Vagina (tissue), 2 donors: ENCODE measurements around the gene SOX1. TPM values are rescaled to one million over a fixed set of nuclear protein-coding genes. Genes with fewer than 3 reads are reported as not detected.
A peak's percentile ranks its signal among the peaks of the same experiment; 100 is the strongest.

Source experiments
- DNase-seq, 2 donors: peaks; one replicate each; pipeline ENCODE4 v3.0.0-alpha.2; 2017; ENCODE audit errors: extremely low spot score in 2 of 2
- H3K27ac ChIP-seq: fragments of 200-600 bp; sonication (generic); one replicate; pipeline ENCODE4 v1.5.1; 2019
- H3K27me3 ChIP-seq: fragments of 200-600 bp; sonication (generic); one replicate; pipeline ENCODE4 v1.5.1; 2019
- H3K36me3 ChIP-seq, 2 donors: fragments of 200-600 bp; sonication (generic); one replicate each; pipeline ENCODE4 v1.5.1; 2017 to 2019
- H3K4me1 ChIP-seq: fragments of 200-600 bp; sonication (generic); one replicate; pipeline ENCODE4 v1.5.1; 2019
- H3K4me3 ChIP-seq, 2 donors: fragments of 200-600 bp; sonication (generic); 1 replicate in 1 of 2; 2 replicates in 1 of 2; pipeline ENCODE4 v1.5.1; 2016 to 2019
- H3K9me3 ChIP-seq: fragments of 200-600 bp; sonication (generic); one replicate; pipeline ENCODE4 v1.5.1; 2019
- POLR2A ChIP-seq, 2 donors: fragments of 450-650 bp; IDR thresholded peaks; one replicate each; pipeline ENCODE4 v1.6.1; 2017; ENCODE audit warnings: antibody characterized with exemption in 2 of 2, mild to moderate bottlenecking in 2 of 2, moderate library complexity in 2 of 2
- POLR2AphosphoS5 ChIP-seq, 2 donors: sonication (generic); formaldehyde crosslinking; IDR thresholded peaks; one replicate each; pipeline ENCODE4 v1.9.0; 2017; ENCODE audit warnings: antibody characterized with exemption in 2 of 2, mild to moderate bottlenecking in 2 of 2, low read depth in 1 of 2; ENCODE audit not compliant: insufficient read depth in 1 of 2
- intact Hi-C: fragments of 100-400 bp; cut with DNase I; formaldehyde crosslinking; loops from one replicate; pipeline ENCODE4 v1.15.1; 2023
- total RNA-seq: library from RNA; depleted of rRNA; stranded (reverse); fragments of >200 nt; gene quantifications from one replicate; pipeline ENCODE4 v1.2.3, GENCODE V29; 2016
- TF ChIP-seq, protein P1 (sequence below), 3 experiments: fragments of 450-650 bp in 2 of 3; fragments of 200-600 bp in 1 of 3; sonication (generic) in 1 of 3; IDR thresholded peaks; one replicate each; pipeline ENCODE4 v1.5.1; 2017 to 2019; ENCODE audit warnings: antibody characterized with exemption in 3 of 3, mild to moderate bottlenecking in 2 of 3, moderate library complexity in 2 of 3

SOX1 gene
- total RNA-seq, 1 donor from 2014 or later = not detected

DNA sequence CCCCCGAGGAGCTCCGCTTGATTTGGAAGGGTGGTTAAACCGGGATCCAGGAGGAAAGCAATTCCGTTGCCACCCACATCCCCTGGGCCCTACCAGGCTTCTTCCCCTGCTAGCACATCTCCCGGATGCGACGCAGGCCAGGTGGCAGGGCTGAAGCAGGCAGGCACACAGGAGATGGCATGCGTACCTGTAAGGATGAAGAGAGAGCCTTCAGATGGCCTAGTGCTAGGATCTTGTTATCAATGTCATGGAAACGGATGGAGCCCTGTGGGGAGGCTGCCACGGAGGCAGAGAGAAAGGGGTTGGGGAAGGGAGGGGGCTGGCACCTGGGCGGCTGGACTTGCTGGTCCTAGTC is 8.5 kb upstream of the SOX1 start:
- DNase-seq = no peak
- no peak overlapping the region for H3K27ac ChIP-seq
- no peak overlapping the region for H3K4me3 ChIP-seq
- intact Hi-C loops = no loop called here
- no peaks in the 10 kb centered on the region for H3K9me3 ChIP-seq
- TF ChIP-seq POLR2A (IDR thresholded peaks at IDR 0.05) (no peak), POLR2AphosphoS5 (IDR thresholded peaks at IDR 0.05; ENCODE audit: insufficient read depth in 1 of 2, low read depth in 1 of 2) (no peak)
- TF ChIP-seq, protein P1, sequence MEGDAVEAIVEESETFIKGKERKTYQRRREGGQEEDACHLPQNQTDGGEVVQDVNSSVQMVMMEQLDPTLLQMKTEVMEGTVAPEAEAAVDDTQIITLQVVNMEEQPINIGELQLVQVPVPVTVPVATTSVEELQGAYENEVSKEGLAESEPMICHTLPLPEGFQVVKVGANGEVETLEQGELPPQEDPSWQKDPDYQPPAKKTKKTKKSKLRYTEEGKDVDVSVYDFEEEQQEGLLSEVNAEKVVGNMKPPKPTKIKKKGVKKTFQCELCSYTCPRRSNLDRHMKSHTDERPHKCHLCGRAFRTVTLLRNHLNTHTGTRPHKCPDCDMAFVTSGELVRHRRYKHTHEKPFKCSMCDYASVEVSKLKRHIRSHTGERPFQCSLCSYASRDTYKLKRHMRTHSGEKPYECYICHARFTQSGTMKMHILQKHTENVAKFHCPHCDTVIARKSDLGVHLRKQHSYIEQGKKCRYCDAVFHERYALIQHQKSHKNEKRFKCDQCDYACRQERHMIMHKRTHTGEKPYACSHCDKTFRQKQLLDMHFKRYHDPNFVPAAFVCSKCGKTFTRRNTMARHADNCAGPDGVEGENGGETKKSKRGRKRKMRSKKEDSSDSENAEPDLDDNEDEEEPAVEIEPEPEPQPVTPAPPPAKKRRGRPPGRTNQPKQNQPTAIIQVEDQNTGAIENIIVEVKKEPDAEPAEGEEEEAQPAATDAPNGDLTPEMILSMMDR (IDR thresholded peaks at IDR 0.05) = no peak
- H3K27me3 ChIP-seq = peaks cover 18% of the 10 kb centered on the region
- H3K4me1 ChIP-seq = peaks cover 23% of the 10 kb centered on the region
- no peaks in the 10 kb centered on the region for H3K36me3 ChIP-seq

- DNase-seq = peak in 1 of 2 donors; percentile 42
- TF ChIP-seq POLR2A (IDR thresholded peaks at IDR 0.05) (no peak), POLR2AphosphoS5 (IDR thresholded peaks at IDR 0.05; ENCODE audit: insufficient read depth in 1 of 2, low read depth in 1 of 2) (no peak)
- TF ChIP-seq, protein P1 (IDR thresholded peaks at IDR 0.05) = no peak
- intact Hi-C loops = no loop called here
- H3K27me3 ChIP-seq = peaks cover 13% of the 10 kb centered on the region
- H3K27ac ChIP-seq = no peak overlapping the region
- no peak overlapping the region for H3K4me3 ChIP-seq
- H3K36me3 ChIP-seq = no peaks in the 10 kb centered on the region
- peaks cover 19% of the 10 kb centered on the region for H3K4me1 ChIP-seq
- H3K9me3 ChIP-seq = no peaks in the 10 kb centered on the region
Observed at GRCh38 chr13:112058941-112059340, 8.0 kb upstream of the SOX1 start.

DNA sequence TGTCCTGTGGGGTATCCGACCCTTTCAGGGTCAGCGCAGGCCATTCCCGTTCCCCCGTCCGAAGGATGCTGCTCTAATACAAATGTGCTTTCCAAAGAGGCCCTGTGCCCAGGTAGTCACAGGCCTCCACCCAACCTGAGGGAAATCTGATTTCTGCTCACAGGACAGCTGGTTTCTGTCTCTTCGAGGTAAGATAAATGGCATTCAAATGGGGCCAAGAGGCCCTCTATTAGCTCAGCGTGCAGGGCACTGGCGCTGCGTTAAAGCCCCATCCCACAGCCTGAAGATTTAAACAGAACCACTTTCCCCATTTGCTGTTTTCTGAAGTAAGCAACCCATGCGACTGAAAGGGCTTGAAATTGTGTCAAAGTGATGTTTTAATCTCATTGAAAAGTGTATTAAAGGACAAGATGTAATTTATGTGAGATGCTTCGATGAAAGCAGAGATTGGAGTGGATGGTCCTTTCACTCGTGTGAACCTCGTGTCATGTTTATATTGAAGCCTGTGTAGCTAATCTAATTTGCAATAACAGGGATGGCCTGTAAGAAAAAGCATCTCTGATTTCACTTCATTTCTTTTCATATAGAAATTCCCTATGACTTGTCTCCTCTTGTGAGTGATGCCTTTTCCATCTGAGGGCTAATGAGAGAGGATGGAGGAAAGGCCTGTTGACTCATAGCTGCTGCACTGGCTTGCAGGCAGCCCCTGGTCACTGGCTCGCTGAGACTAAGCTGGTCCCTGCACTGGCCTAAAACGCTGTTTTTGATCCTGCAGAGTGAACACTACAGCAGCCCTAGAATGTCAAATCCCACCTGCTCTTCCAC is 7.3 kb upstream of the SOX1 start:
- Histone ChIP-seq H3K27me3 (peaks cover 12% of the 10 kb centered on the region), H3K4me3 (no peak overlapping the region), H3K9me3 (no peaks in the 10 kb centered on the region), H3K36me3 (no peaks in the 10 kb centered on the region), H3K27ac (no peak overlapping the region), H3K4me1 (peaks cover 16% of the 10 kb centered on the region)
- peak in 1 of 2 donors; percentile 49 for DNase-seq
- intact Hi-C loops = no loop called here
- TF ChIP-seq POLR2AphosphoS5 (IDR thresholded peaks at IDR 0.05; ENCODE audit: insufficient read depth in 1 of 2, low read depth in 1 of 2) (no peak), POLR2A (IDR thresholded peaks at IDR 0.05) (no peak)
- TF ChIP-seq, protein P1 (IDR thresholded peaks at IDR 0.05) = no peak

- H3K36me3 ChIP-seq = no peaks in the 10 kb centered on the region
- H3K4me1 ChIP-seq = peaks cover 16% of the 10 kb centered on the region
- intact Hi-C loops = no loop called here
- no peak overlapping the region for H3K4me3 ChIP-seq
- H3K27ac ChIP-seq = no peak overlapping the region
- DNase-seq = no peak
- peaks cover 10% of the 10 kb centered on the region for H3K27me3 ChIP-seq
- no peaks in the 10 kb centered on the region for H3K9me3 ChIP-seq
- TF ChIP-seq, protein P1 (IDR thresholded peaks at IDR 0.05) = no peak
- TF ChIP-seq POLR2AphosphoS5 (IDR thresholded peaks at IDR 0.05; ENCODE audit: insufficient read depth in 1 of 2, low read depth in 1 of 2) (no peak), POLR2A (IDR thresholded peaks at IDR 0.05) (no peak)
Observed at GRCh38 chr13:112060282-112060830, 6.6 kb upstream of the SOX1 start.

DNA sequence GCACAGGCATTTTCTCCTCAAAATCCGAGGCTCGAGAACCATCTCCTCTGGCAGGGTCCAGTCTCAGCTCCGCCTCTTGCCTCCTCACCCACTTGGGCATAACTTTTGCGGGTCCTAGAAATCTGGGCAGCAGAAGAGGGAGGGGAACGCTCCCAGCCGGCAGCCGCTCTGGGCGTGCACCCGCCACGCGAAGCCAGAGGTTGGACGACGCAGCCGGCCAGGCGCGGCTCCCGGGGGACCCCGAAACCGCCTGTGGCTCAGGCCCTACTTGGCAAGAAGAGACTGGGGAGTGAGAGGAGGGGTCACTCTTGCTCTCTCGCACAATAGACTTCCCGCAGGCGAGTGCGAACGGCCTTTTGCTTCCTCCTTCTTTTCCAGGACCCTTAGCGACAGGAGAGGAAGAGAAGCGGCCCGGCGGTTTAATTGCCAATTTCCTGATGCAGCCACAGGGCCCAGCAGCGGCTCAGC is 6.0 kb upstream of the SOX1 start:
- H3K27me3 ChIP-seq = peaks cover 5% of the 10 kb centered on the region
- TF ChIP-seq POLR2AphosphoS5 (IDR thresholded peaks at IDR 0.05; ENCODE audit: insufficient read depth in 1 of 2, low read depth in 1 of 2) (no peak), POLR2A (IDR thresholded peaks at IDR 0.05) (no peak)
- TF ChIP-seq, protein P1 (IDR thresholded peaks at IDR 0.05) = no peak
- H3K4me3 ChIP-seq = no peak overlapping the region
- intact Hi-C loops = no loop called here
- DNase-seq = no peak
- H3K9me3 ChIP-seq = no peaks in the 10 kb centered on the region
- no peaks in the 10 kb centered on the region for H3K36me3 ChIP-seq
- H3K27ac ChIP-seq = no peak overlapping the region
- H3K4me1 ChIP-seq = peaks cover 14% of the 10 kb centered on the region
